DOHH2 (cell line): ENCODE data around the gene CEBPE.

Source experiments
- H3F3A ChIP-seq: fragments of 200-600 bp; sonication (generic), shearing (Covaris generic); 2 replicates; pipeline ENCODE4 v1.6.0; 2016; ENCODE audit warnings: antibody characterized with exemption, mild to moderate bottlenecking; ENCODE audit not compliant: control insufficient read depth, insufficient read depth
- H3K27ac ChIP-seq: fragments of 200-600 bp; sonication (generic); 2 replicates; pipeline ENCODE4 v1.5.1; 2014; ENCODE audit warnings: low read depth, mild to moderate bottlenecking, low read length, moderate library complexity
- H3K27me3 ChIP-seq: fragments of 200-600 bp; sonication (generic); 2 replicates; pipeline ENCODE4 v1.6.1; 2014; ENCODE audit warnings: mild to moderate bottlenecking, low read length, mixed read lengths; ENCODE audit not compliant: control insufficient read depth
- H3K36me3 ChIP-seq: fragments of 200-600 bp; sonication (generic); 2 replicates; pipeline ENCODE4 v1.6.1; 2014; ENCODE audit warnings: mild to moderate bottlenecking, low read length, moderate library complexity, mixed read lengths; ENCODE audit not compliant: control insufficient read depth
- H3K4me1 ChIP-seq: fragments of 200-600 bp; sonication (generic); 2 replicates; pipeline ENCODE4 v1.6.1; 2014; ENCODE audit warnings: mild to moderate bottlenecking, low read length, mixed read lengths; ENCODE audit not compliant: control insufficient read depth
- H3K4me2 ChIP-seq: fragments of 200-600 bp; sonication (generic); 2 replicates; pipeline ENCODE4 v1.6.0; 2014; ENCODE audit warnings: mild to moderate bottlenecking, low read length, moderate library complexity
- H3K4me3 ChIP-seq: fragments of 200-600 bp; sonication (generic); 2 replicates; pipeline ENCODE4 v1.5.1; 2014; ENCODE audit warnings: mild to moderate bottlenecking, low read length, mixed read lengths
- H3K79me2 ChIP-seq: fragments of 200-600 bp; sonication (generic); 2 replicates; pipeline ENCODE4 v1.6.1; 2014; ENCODE audit warnings: mild to moderate bottlenecking, low read length, mixed read lengths; ENCODE audit not compliant: control insufficient read depth
- H3K9me2 ChIP-seq: fragments of 200-600 bp; sonication (generic); replicated peaks from 2 replicates; pipeline ENCODE4 v1.6.1; 2014; ENCODE audit warnings: mild to moderate bottlenecking, low read length, mixed read lengths; ENCODE audit not compliant: control insufficient read depth
- H3K9me3 ChIP-seq: fragments of 200-600 bp; sonication (generic); 2 replicates; pipeline ENCODE4 v1.6.1; 2014; ENCODE audit warnings: antibody characterized with exemption, low read length, mixed read lengths; ENCODE audit not compliant: control insufficient read depth, insufficient read depth
- H4K20me1 ChIP-seq: fragments of 200-600 bp; sonication (generic); 2 replicates; pipeline ENCODE4 v1.6.0; 2014; ENCODE audit warnings: low read depth, mild to moderate bottlenecking, antibody characterized with exemption, low read length, moderate library complexity; ENCODE audit not compliant: control insufficient read depth, insufficient read depth
- CTCF ChIP-seq: fragments of 200-600 bp; sonication (generic); IDR thresholded peaks from one replicate; pipeline ENCODE4 v1.5.1; 2014; ENCODE audit warnings: antibody characterized with exemption, mild to moderate bottlenecking, low read depth, low read length; ENCODE audit not compliant: poor library complexity, severe bottlenecking
- EZH2phosphoT487 ChIP-seq: fragments of 200-600 bp; sonication (generic); IDR thresholded peaks from 2 replicates; pipeline ENCODE4 v1.6.1; 2017; ENCODE audit warnings: borderline replicate concordance, mild to moderate bottlenecking, antibody characterized with exemption, low read length, moderate library complexity, mixed read lengths

CEBPE gene

GRCh38 chr14:23131482-23131881 is 12.4 kb upstream of the CEBPE start:
- H4K20me1 ChIP-seq, result no peaks in the 10 kb centered on the region
- H3K27ac ChIP-seq, result no peak overlapping the region
- H3K4me3 ChIP-seq, result no peak overlapping the region
- no peaks in the 10 kb centered on the region for H3K9me3 ChIP-seq
- no peaks in the 10 kb centered on the region for H3K9me2 ChIP-seq
- H3K4me1 ChIP-seq, result peaks cover 13% of the 10 kb centered on the region
- no peak overlapping the region for H3K4me2 ChIP-seq
- H3F3A ChIP-seq, result no peaks in the 10 kb centered on the region
- no peaks in the 10 kb centered on the region for H3K36me3 ChIP-seq
- no peaks in the 10 kb centered on the region for H3K79me2 ChIP-seq
- peaks cover 7% of the 10 kb centered on the region for H3K27me3 ChIP-seq
- TF ChIP-seq EZH2phosphoT487, result no peak
- no peak for TF ChIP-seq CTCF

- peaks cover 13% of the 10 kb centered on the region for H3K4me1 ChIP-seq
- no peaks in the 10 kb centered on the region for H3K79me2 ChIP-seq
- no peak overlapping the region for H3K27ac ChIP-seq
- no peaks in the 10 kb centered on the region for H3K36me3 ChIP-seq
- H3K9me2 ChIP-seq, result no peaks in the 10 kb centered on the region
- H3K4me2 ChIP-seq, result no peak overlapping the region
- no peak for TF ChIP-seq EZH2phosphoT487
- no peak for TF ChIP-seq CTCF
- H4K20me1 ChIP-seq, result no peaks in the 10 kb centered on the region
- H3K9me3 ChIP-seq, result no peaks in the 10 kb centered on the region
- no peak overlapping the region for H3K4me3 ChIP-seq
- no peaks in the 10 kb centered on the region for H3F3A ChIP-seq
- peaks cover 7% of the 10 kb centered on the region for H3K27me3 ChIP-seq
These were observed 11.8 kb upstream of the CEBPE start for GRCh38 chr14:23130871-23131270.

GRCh38 chr14:23129759-23130316 is 10.8 kb upstream of the CEBPE start:
- Histone ChIP-seq H3K9me2 (no peaks in the 10 kb centered on the region), H3K9me3 (no peaks in the 10 kb centered on the region), H3K27ac (no peak overlapping the region), H3K36me3 (no peaks in the 10 kb centered on the region), H3K27me3 (peaks cover 7% of the 10 kb centered on the region), H3K4me2 (no peak overlapping the region), H3K4me1 (peaks cover 13% of the 10 kb centered on the region), H3K4me3 (no peak overlapping the region), H4K20me1 (no peaks in the 10 kb centered on the region), H3K79me2 (no peaks in the 10 kb centered on the region), H3F3A (no peaks in the 10 kb centered on the region)
- no peak for TF ChIP-seq CTCF
- no peak for TF ChIP-seq EZH2phosphoT487
